B cell (primary cell): ENCODE data around the gene STON1.

ENCODE experiments used
- EZH2 ChIP-seq: IDR thresholded peaks from 2 replicates; pipeline ENCODE4 v1.6.1; 2012; ENCODE audit warnings: borderline replicate concordance, low read depth, mild to moderate bottlenecking, moderate library complexity, low read length; ENCODE audit not compliant: insufficient read depth, poor library complexity, severe bottlenecking
- TF ChIP-seq, protein P1 (sequence below): fragments of 200-600 bp; IDR thresholded peaks from one replicate; pipeline ENCODE4 v1.8.0; 2022; ENCODE audit warnings: antibody characterized with exemption, mild to moderate bottlenecking

DNA sequence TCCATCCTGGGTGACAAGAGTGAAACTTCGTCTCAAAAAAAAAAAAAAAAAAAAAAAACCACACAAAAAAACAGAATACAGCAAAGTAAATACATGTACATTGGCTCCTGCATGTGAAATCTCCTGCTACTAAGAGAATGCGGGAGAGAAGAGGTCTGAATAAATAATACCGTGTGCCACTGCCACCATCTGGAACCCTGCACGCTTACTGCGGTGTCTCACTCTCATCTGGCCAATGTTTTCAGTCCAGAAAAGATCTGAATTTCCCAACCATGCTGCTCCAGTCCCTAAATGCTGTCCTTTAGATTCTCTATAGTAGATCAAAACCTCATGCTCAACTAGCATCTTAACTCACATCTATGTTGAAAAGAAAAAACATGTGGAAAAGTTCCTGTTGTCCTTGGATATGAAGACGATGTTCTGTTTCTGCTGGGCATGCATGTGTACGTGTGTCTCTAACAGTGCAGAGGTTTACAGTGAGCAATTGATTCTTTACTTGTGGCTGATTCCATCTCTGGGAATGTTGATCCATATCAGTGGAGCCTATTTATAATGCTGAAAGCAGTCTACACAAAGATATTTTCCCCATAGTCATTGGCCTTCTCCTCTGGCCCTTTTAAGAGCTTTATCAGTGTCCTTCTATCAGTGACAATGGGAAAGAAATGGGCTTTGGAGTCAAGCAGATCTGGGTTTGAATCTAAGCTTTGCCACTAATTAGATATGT, 11.9 kb downstream of the STON1 start:
- TF ChIP-seq, protein P1, sequence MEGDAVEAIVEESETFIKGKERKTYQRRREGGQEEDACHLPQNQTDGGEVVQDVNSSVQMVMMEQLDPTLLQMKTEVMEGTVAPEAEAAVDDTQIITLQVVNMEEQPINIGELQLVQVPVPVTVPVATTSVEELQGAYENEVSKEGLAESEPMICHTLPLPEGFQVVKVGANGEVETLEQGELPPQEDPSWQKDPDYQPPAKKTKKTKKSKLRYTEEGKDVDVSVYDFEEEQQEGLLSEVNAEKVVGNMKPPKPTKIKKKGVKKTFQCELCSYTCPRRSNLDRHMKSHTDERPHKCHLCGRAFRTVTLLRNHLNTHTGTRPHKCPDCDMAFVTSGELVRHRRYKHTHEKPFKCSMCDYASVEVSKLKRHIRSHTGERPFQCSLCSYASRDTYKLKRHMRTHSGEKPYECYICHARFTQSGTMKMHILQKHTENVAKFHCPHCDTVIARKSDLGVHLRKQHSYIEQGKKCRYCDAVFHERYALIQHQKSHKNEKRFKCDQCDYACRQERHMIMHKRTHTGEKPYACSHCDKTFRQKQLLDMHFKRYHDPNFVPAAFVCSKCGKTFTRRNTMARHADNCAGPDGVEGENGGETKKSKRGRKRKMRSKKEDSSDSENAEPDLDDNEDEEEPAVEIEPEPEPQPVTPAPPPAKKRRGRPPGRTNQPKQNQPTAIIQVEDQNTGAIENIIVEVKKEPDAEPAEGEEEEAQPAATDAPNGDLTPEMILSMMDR = no peak
- TF ChIP-seq EZH2 = no peak
